Measurements from ENCODE around the gene HYCC1.
"Not testable (repeated sequence)": the region's sequence is repeated elsewhere in the genome, so short reads cannot be mapped to it uniquely, and the experiment has no call there.

The HYCC1 gene

DNA sequence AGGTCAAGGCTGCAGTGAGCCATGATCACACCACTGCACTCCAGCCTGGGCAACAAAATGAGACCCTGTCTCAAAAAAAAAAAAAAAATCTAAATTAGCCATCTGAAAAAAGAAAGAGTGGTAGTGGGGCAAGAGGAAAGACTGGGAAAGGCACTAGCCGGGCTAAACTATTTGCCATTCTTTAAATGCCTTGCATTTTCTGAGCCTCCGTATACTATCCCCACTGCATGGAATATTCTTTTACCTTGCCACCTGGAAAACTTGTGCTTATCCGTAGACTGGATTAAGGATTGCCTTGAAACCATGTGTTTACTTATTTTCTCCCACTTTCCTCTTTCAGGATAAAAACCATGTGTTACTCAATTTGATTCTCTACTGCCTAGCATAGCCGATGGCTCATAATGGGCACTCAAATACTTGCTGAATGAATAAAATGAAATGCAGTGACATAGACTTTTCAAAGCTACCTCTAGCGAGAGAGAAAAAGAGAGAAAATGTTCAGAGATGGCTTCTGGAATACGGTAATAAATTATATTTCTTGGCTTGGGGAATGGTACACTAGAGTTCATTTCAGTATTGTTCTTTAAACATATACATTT is 30.6 kb downstream of the HYCC1 start:
- no peak for ATAC-seq (replicated peaks)
- DNase-seq = no peak
- Mint-ChIP-seq H3K36me3 (peaks cover 5 to 27% of the 10 kb centered on the region in 2 donors), H3K27ac (no peak overlapping the region), H3K9me3 (no peaks in the 10 kb centered on the region), H3K4me1 (peaks cover 0 to 3% of the 10 kb centered on the region in 2 donors), H3K4me3 (no peak overlapping the region), H3K27me3 (no peaks in the 10 kb centered on the region)

DNA sequence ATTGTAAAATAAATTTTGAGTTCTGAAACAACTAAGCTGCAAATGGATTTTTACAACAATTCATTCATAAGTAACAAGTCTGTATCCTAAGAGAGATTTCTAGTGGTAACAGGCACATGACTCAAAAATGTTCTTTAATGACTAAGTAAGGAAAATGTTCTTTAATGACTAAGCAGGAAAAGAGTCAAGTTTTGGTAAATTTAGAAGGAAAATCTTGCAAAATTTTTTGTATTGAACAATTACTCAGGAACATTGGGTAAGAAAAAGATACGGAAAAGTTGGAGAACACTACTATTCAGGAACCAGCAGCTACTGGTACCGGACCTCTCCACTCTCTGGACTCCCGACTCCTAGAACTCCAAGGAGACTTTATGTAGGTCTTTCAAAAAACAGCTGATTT is 33.5 kb downstream of the HYCC1 start:
- H3K4me3 Mint-ChIP-seq = no peak overlapping the region
- DNase-seq = no peak
- H3K4me1 Mint-ChIP-seq = peaks cover 0 to 3% of the 10 kb centered on the region in 2 donors
- H3K27me3 Mint-ChIP-seq = no peaks in the 10 kb centered on the region
- H3K9me3 Mint-ChIP-seq = no peaks in the 10 kb centered on the region
- no peak for ATAC-seq (replicated peaks)
- no peak overlapping the region for H3K27ac Mint-ChIP-seq
- peaks cover 9 to 33% of the 10 kb centered on the region in 2 donors for H3K36me3 Mint-ChIP-seq

DNA sequence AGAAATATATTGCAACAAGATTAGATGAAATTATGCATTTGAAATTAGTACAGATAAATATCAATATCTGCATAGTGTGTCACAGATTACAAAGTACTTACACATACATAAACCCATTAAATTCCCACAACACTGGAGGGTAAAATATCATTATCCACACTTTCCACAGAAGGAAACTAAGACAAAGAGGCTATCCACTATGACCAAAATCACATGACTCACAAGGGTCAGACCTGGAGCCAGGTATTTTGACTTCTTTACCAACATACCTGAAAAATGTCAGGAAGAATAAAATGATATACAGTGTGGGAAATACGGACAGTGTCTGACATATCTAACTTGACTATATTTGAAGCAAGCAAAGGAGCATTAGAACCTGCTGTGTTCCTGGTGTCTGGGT is 34.1 kb downstream of the HYCC1 start:
- H3K4me3 Mint-ChIP-seq = no peak overlapping the region
- no peak for DNase-seq

GRCh38 chr7:22979251-22979650 is 34.7 kb downstream of the HYCC1 start:
- DNase-seq (no peak), ATAC-seq (replicated peaks) (no peak)
- Mint-ChIP-seq H3K4me3 (no peak overlapping the region), H3K36me3 (peaks cover 17 to 34% of the 10 kb centered on the region in 2 donors), H3K4me1 (peaks cover 0 to 7% of the 10 kb centered on the region in 2 donors), H3K9me3 (no peaks in the 10 kb centered on the region), H3K27me3 (no peaks in the 10 kb centered on the region), H3K27ac (no peak overlapping the region)

More for the DNA sequence above, 34.1 kb downstream of the HYCC1 start:
- H3K4me1 Mint-ChIP-seq = peaks cover 0 to 3% of the 10 kb centered on the region in 2 donors
- H3K36me3 Mint-ChIP-seq = peaks cover 12 to 34% of the 10 kb centered on the region in 2 donors
- no peaks in the 10 kb centered on the region for H3K27me3 Mint-ChIP-seq
- H3K9me3 Mint-ChIP-seq = no peaks in the 10 kb centered on the region
- no peak overlapping the region for H3K27ac Mint-ChIP-seq
- no peak for ATAC-seq (replicated peaks)

DNA sequence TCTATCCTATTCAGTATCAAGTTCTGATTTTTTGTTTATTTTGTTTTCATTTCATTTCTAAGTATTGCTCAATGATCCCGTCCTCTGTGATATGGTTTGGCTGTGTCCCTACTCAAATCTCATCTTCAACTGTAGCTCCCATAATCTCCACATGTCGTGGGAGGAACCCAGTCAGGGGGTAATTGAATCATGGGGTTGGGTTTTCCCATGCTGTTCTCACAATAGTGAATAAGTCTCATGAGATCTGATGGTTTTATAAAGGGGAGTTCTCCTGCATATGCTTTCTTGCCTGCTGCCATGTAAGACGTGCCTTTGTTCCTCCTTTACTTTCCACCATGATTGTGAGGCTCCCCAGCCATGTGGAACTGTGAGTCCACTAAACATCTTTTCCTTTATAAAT is 39.3 kb downstream of the HYCC1 start:
- not testable (repeated sequence) for H3K27me3 Mint-ChIP-seq; H3K9me3 Mint-ChIP-seq; DNase-seq; H3K27ac Mint-ChIP-seq; ATAC-seq (replicated peaks); H3K4me1 Mint-ChIP-seq; H3K4me3 Mint-ChIP-seq
- peaks cover 20 to 36% of the 10 kb centered on the region in 2 donors for H3K36me3 Mint-ChIP-seq

DNA sequence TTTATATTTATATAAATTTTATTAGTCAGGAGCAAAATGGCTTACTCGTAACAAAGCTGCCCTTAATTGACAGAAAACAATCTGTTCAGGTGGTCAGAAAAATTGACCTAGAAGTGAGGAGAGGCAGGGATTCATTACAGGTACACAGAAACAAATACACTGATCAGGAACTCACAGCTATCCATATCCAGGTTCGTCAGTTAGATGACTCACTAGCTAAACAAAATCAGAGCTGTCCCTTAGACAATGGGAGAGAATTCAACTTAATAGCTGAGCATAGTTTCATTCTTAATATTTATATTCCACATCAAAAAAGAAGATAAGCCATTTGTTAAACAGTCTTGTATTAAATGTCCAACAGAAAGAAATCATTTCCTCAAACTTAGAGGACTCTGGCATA is 41.7 kb downstream of the HYCC1 start:
- H3K27ac Mint-ChIP-seq = no peak overlapping the region
- no peaks in the 10 kb centered on the region for H3K9me3 Mint-ChIP-seq
- no peaks in the 10 kb centered on the region for H3K27me3 Mint-ChIP-seq
- no peak for ATAC-seq (replicated peaks)
- H3K4me1 Mint-ChIP-seq = peaks cover 0 to 4% of the 10 kb centered on the region in 2 donors
- H3K36me3 Mint-ChIP-seq = peaks cover 25 to 48% of the 10 kb centered on the region in 2 donors
- no peak for DNase-seq
- H3K4me3 Mint-ChIP-seq = no peak overlapping the region

DNA sequence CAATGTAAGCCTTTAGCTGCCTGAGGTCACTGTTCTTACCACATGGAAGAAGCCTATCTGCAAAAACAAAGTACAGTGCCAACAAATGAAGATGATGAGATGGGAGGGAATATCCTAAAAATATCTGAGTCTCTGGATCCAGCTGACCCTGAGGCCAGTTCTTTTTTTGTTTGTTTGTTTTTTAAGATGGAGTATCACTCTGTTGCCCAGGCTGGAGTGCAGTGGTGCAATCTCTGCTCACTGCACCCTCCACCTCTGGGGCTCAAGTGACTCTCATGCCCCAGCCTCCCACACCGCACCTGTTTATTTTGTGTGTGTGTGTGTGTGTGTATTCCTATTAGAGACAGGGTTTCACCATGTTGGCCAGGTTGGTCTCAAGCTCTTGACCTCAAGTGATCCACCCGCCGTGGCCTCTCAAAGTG is 44.9 kb downstream of the HYCC1 start:
- peak overlapping the region; percentile 31 for H3K27ac Mint-ChIP-seq
- no peak for DNase-seq
- ATAC-seq (replicated peaks) = no peak
- H3K36me3 Mint-ChIP-seq = peaks cover 13 to 41% of the 10 kb centered on the region in 2 donors
- no peak overlapping the region for H3K4me3 Mint-ChIP-seq
- H3K4me1 Mint-ChIP-seq = no peaks in the 10 kb centered on the region
- H3K27me3 Mint-ChIP-seq = no peaks in the 10 kb centered on the region
- no peaks in the 10 kb centered on the region for H3K9me3 Mint-ChIP-seq

Data from stimulated activated naive B cell treated with anti-CD40 and anti-IgM and Interleukin-4, amounts not matched to agents 10 μg/mL and 1 μg/mL and 100 μg/mL, for 72 hours (primary cell).